ENCODE results near the gene MGAT5.

MGAT5 gene

GRCh38 chr2:134231301-134231964 lies 22.4 kb upstream of the MGAT5 start:
- DNase-seq (ENCODE audit: low spot score): no peak

GRCh38 chr2:134231965-134232340 lies 21.9 kb upstream of the MGAT5 start:
- DNase-seq (ENCODE audit: low spot score): no peak

- DNase-seq (ENCODE audit: low spot score): no peak
These were observed 21.4 kb upstream of the MGAT5 start for GRCh38 chr2:134232461-134232860.

GRCh38 chr2:134232868-134233727 lies 20.8 kb upstream of the MGAT5 start:
- DNase-seq (ENCODE audit: low spot score): no peak

GRCh38 chr2:134233728-134234136 lies 20.1 kb upstream of the MGAT5 start:
- peak; percentile 41 for DNase-seq (ENCODE audit: low spot score)

- DNase-seq (ENCODE audit: low spot score): no peak
These were observed 19.3 kb upstream of the MGAT5 start for GRCh38 chr2:134234535-134234934.

- no peak for DNase-seq (ENCODE audit: low spot score)
These were observed 18.2 kb upstream of the MGAT5 start for GRCh38 chr2:134235510-134236144.

- no peak for DNase-seq (ENCODE audit: low spot score)
These were observed 15.5 kb upstream of the MGAT5 start for GRCh38 chr2:134238371-134238770.

- no peak for DNase-seq (ENCODE audit: low spot score)
These were observed 13.8 kb upstream of the MGAT5 start for GRCh38 chr2:134240061-134240460.

- no peak for DNase-seq (ENCODE audit: low spot score)
These were observed 12.0 kb upstream of the MGAT5 start for GRCh38 chr2:134241911-134242310.

- no peak for DNase-seq (ENCODE audit: low spot score)
These were observed 10.6 kb upstream of the MGAT5 start for GRCh38 chr2:134243244-134243643.

- no peak for DNase-seq (ENCODE audit: low spot score)
These were observed 9.8 kb upstream of the MGAT5 start for GRCh38 chr2:134244086-134244485.

- no peak for DNase-seq (ENCODE audit: low spot score)
These were observed 9.3 kb upstream of the MGAT5 start for GRCh38 chr2:134244587-134244986.

- DNase-seq (ENCODE audit: low spot score): peak; percentile 45
These were observed 8.4 kb upstream of the MGAT5 start for GRCh38 chr2:134245340-134245984.

GRCh38 chr2:134246154-134246874 lies 7.6 kb upstream of the MGAT5 start:
- no peak for DNase-seq (ENCODE audit: low spot score)

- DNase-seq (ENCODE audit: low spot score): no peak
These were observed 6.2 kb upstream of the MGAT5 start for GRCh38 chr2:134247679-134248078.

GRCh38 chr2:134248913-134249312 lies 5.0 kb upstream of the MGAT5 start:
- no peak for DNase-seq (ENCODE audit: low spot score)

GRCh38 chr2:134249755-134250154 lies 4.1 kb upstream of the MGAT5 start:
- no peak for DNase-seq (ENCODE audit: low spot score)

GRCh38 chr2:134250840-134251461 lies 2.9 kb upstream of the MGAT5 start:
- DNase-seq (ENCODE audit: low spot score): no peak

GRCh38 chr2:134252092-134252750 lies 1.7 kb upstream of the MGAT5 start:
- peak; percentile 66 for DNase-seq (ENCODE audit: low spot score)

Measured in germinal center (tissue), 1 donor.